ENCODE results near the gene SNAP25.

SNAP25 gene

DNA sequence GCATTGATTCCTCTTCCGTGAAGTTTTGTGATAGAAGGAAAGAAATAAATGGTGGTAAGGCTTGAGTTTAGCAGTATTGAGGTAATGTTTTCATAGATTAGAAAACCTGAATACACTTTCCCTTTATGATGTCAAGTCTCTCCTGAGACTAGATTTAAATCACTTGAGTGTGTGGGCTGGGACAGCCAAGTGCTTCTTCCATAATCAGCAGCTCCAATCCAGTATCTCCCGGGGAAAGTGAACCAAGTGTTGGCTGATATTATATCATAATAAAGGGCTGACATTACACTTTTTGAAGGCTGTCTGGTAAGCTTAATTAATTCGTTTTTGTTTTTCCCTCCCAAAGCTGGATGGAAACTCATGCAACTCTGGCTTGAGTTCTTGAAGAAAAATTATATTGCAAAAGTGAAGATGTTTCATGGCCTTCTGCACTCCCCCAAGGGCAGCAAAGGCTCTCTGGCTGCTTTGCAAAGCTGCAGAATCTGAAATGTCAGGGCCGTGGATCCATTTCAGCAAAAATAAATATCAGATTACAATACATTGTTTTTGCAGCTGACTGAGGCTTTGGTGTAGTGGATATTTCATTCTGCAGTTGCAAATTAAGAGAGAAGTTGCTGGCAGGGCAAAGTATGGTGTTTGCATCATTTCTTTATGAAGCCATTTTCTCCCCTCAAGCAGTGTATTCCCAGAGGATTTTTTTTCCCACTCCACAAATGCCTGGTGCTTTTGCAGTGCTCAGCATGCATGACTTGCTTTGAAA lies 114.2 kb downstream of the SNAP25 start:
- DNase-seq (ENCODE audit: low spot score) = no peak
- no peak for FAIRE-seq

DNA sequence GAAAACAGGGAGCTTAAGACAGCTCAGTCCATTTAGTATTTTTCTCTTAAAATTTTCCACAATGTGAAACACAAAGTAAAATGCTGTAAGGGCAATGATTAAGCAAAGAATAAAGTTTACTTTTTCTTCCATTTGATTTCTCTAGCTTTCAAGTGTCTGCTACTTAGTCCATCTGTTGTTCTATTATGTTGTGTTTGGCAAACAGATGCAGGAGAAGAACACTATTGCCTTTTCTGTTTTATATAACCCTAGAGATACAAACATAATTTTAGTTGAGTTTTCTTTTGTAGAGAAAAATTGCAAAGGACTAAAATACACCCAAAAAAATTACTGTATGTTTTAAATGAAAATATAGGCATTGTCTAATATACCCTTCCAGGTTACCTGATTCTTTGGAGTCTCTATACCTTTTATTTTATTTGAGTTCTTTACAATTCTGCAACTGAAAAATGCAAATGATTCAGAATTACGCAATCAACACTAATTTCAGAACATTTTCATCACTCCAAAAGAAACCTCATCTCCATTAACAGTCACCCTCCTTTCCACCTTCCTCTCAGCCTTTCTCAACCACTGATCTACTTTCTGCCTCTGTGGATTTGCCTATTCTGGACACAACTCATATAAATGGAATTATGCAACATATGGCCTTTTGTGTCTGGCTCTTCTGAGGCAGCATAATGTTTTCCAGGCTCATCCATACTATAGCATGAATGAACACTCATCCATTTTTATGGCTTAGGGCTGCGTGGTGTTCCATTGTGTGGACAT lies 118.5 kb downstream of the SNAP25 start:
- no peak for FAIRE-seq
- DNase-seq (ENCODE audit: low spot score) = no peak

DNA sequence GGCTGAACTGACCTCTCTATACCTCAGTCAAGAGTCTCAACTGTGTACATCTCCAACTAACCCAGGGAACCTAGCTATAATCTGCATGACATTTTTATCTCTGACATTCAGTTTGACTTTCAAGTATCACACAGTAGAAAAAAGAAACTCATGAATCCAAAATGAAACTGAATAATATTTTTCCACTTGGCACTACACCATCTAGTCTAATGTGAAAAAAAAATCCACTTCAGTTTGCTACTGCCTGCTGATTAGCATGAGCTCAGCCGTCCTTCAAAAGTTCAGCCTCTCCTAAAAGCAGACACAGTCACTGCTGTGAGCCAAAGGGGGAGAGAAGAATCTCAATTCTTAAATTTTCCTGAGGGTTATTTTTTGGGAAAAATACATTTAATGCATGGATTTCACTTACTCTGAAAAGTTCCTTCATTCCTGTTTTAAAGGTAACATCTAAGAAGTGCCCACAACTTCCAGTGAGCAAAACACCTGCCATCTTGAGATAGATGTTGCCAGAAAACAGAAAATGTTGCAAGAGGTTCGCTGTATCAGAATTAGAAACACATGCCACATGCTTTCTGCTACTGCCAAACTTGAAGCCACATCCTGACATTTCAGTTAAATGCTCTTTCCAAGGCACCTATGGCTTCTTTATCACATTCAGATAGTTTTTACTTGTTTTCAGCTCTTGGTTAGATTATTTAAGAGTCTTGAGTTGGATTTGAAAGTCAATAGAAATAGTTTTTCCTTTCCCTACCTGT lies 120.0 kb downstream of the SNAP25 start:
- FAIRE-seq (no peak), DNase-seq (ENCODE audit: low spot score) (no peak)

DNA sequence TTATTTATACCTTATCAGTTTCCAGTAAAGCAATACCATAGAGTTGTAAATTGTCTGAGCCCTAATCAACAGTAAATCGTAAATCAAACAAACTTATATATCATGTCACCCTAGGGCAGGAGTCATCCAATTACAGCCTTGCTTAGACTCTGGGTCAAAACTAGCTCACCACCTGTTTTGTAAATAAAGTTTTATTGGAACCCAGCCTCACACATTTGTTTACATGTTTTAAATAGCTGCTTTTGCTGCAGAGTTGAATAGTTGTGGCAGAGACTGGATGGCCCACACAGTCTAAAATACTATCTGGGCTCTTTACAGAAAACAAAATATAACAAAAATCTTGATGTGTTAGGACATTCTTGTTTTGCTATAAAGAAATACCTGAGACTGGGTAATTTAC lies 121.0 kb downstream of the SNAP25 start:
- no peak for DNase-seq (ENCODE audit: low spot score)

DNA sequence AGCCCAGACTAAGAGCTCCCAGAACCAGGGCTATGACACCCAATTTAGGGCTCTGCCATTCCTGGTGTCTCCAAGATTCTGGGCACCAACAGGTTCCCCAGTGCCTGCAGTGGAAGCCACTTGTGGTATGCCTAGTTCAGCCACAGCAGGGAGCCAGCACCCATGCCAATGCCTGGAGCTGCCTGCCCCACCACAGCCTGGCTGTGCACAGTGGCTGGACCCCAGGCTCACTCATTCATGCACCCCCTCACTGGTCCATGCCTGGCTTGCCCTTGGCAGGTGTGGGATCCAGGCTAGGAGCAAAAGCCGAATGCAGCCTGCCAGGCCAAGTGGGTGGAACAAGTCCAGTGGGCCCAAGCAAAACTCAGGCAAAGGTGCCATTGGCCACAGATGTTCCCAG lies 123.5 kb downstream of the SNAP25 start:
- no peak for FAIRE-seq

More for the DNA sequence above, 121.0 kb downstream of the SNAP25 start:
- no peak for FAIRE-seq

DNA sequence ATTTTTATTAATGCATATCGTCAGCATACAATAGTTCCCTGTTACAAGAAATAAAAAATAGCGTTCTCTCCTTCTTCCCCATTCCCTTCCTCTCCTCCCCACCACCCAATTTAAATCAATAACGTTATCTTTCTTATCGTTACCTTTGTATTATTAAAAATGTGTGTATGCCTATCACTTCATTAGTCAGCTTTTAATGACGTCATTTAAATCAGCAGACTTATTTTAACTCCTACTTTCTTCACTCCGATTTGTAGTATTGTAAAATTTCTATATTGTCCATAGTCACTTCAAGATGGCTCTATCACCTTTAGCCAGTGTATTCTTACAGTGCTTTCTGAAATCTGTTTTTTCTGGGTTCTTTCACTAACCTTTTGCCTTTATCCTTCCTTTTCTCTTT lies 126.3 kb downstream of the SNAP25 start:
- DNase-seq (ENCODE audit: low spot score) = no peak
- FAIRE-seq = no peak

More for the DNA sequence above, 123.5 kb downstream of the SNAP25 start:
- no peak for DNase-seq (ENCODE audit: low spot score)

DNA sequence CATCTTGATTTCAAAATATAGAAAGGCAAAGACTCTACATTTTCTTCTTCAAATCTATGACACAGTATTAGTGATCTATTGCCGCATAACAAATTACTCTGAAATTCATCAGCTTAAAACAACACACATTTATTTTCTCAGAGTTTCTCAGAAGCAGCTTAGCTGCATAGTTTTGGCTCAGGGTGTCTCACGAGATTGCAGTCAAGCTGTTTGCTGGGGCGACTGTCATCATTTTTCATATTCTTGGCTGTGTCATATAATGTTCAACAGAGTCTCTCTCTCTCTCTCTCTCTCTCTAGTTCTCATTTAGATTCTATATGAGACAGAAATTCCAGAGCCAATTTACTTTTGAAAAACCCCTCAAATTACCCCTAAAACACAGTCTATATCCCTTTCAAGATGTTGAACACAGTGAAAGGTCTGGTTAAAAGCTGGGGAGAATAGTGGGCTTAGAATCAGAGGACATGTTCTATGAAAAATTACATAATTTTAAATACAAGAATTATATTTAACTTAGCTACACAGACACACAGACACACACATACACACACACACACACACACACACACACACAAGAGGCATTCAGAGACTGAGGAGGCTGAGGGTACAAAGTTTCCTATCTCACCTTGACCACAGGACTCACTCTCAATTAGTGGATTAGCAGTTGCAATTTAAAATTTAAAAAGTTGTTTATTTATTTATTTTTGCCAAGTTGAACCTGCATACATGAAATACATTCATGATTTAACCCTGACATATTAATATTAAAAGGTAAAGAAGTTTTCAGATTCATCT lies 128.7 kb downstream of the SNAP25 start:
- DNase-seq (ENCODE audit: low spot score) (no peak), FAIRE-seq (no peak)

DNA sequence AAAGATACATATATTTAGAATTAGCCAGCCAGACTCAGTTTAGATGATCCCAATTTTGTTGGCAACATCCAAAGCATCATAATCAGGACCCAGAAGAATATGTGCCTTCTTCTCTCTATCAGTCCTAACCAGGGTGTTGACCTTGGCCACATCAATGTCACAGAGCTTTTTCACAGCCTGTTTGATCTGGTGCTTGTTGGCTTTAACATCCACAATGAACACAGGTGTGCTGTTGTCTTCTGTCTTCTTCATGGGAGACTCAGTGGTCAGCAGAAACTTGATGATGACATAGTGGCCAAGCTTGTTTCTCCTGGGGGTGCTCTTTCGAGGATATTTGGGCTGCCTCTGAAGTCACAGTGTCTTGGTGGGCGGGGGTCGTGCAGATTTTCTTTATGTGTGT lies 130.5 kb downstream of the SNAP25 start:
- no peak for DNase-seq (ENCODE audit: low spot score)
- no peak for FAIRE-seq

DNA sequence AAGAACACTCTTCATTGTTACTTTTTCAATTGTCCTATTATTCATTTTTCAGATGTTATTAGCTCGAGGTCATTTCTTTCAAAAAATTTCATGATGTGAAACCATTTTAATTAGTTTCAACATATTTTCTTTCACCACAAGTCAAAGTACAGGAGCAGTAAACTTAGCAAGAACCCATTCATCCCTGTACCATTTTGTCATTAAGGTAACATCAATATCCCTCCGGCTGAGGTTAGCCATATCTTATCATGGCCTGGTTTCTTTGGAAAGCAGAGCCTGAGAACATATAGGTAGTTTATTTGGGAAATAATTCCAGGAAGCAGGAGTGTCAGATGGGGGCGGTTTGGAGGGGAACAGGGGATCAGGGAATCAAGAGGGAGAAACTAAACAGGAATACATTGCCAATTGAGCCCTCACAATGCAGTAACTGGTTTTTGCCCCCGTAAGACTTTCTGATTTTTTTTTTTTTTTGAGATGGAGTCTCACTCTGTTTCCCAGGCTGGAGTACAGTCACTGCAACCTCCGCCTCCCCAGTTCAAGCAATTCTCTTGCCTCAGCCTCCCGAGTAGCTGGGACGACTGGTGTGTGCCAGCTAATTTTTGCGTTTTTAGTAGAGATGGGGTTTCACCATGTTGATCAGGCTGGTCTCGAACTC lies 131.7 kb downstream of the SNAP25 start:
- FAIRE-seq (no peak), DNase-seq (ENCODE audit: low spot score) (no peak)

DNA sequence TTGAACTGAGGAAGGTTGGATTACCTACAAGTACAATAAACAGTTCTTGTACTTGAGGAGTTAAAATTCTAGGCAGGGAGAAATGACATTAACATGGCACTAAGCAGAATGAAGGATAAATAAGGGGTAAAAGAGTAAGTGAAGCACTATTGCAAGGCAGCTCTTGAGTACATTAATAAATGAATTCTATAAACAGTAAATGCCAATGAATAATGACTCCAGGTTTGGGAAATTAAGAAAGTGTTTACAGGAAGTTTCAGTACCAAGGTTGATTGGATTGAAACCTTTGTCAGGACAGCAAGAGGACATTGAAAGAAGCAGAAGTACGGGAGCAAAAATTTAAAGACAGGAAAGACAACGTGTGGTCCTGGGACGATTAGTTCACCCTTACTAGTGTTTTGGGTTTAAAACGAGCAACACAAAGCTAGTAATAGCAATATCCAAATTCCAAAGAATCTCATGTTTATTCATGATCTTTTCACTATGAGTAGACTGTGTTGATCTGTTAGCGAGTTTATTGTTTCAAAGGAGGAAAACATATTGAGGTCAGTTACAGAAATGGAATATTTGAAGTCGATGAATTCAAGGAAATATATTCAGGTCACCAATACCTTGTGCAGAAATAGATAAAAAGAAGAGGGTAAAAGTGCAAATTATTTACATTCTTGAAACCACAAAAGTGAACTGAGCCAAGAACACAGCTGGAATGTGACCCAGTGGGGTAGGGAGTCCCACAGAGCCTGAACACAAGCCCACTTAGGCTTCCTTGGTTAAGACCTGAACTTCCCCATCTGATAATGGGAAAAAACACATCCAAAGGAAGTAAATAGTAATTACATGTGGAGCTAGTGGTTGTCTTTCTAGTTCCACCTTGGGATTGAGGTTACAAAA lies 134.5 kb downstream of the SNAP25 start:
- FAIRE-seq = no peak
- DNase-seq (ENCODE audit: low spot score) = no peak

DNA sequence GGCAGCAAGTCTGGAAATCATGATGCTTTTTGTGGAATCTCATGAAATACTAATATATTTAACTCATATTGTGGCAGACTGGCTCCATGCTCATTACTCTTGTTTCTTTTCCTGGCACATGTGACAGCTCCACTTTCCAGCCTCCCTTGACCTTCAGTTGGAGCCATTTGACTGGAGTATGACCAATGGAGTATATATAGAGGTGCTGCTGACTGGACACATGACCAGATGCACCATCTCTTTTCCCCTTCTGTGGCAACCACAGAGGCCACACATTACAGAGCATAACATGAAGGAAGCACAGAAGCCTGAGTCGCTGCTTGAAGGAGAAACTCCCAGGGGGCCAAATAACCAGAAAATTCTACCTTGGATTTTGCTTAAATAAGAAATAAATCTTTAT lies 138.0 kb downstream of the SNAP25 start:
- FAIRE-seq (no peak), DNase-seq (ENCODE audit: low spot score) (peak; percentile 22)
